Measurements from ENCODE around the gene SNX24.

DNA sequence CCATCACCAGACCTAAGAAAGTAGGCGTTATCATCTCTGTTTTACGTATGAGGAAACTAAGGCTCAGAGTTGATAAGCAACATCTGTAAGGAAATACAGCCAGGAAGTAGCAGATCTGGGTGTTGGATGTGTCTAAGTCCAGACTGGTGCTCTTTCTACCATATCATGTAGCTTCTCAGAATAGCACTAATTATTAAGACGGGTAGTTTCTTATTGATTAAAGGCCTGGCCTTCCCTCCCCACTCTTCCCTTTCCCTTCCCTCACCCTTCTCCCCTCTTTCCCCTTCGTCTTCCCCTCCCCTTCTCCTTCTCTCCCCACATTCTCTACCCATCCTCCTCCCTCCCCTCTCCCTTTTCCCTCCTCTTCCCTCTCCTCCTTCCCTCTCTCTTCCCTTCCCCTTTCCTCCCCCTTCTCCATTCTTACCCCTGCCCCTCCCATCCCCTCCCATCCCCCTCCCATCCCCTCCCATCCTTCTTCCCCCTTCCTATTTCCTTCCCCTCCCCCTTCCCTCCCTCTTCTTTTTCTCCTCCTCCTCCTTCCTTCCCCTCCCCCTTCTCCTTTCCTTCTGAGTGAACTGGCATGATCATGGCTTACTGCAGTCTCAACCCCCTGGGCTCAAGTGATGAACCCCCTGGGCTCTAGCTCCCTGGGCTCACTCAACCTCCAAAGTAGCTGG lies 79.4 kb downstream of the SNX24 start:
- TF ChIP-seq YY1 (IDR thresholded peaks at IDR 0.05; ENCODE audit: insufficient read depth, insufficient read length) (no peak), ZNF274 (IDR thresholded peaks at IDR 0.05; ENCODE audit: low read depth, low read length) (no peak)

All from NT2/D1 (cell line).